HEK293T (cell line): ENCODE measurements around the gene STIM1.

Source experiments
- CTCF ChIA-PET: fragments of 350-600 bp; formaldehyde crosslinking; extraction: SDS; loops from one replicate; lab custom pipeline; 2021; ENCODE audit warnings: antibody characterized with exemption, inconsistent platforms; lab: Yijun Ruan, JAX
- POLR2A ChIA-PET: fragments of 350-600 bp; formaldehyde crosslinking; extraction: SDS; loops from one replicate; lab custom pipeline; 2020; ENCODE audit warnings: antibody characterized with exemption, inconsistent platforms; lab: Yijun Ruan, JAX
- DNase-seq: peaks from one replicate; pipeline ENCODE4 v3.0.0; 2012; ENCODE audit warnings: mixed read lengths; ENCODE audit errors: extremely low spot score
- ARNT ChIP-seq: fragments of 450-650 bp; IDR thresholded peaks from 2 replicates; pipeline ENCODE4 v1.6.1; 2017; ENCODE audit warnings: mild to moderate bottlenecking
- BHLHE40 ChIP-seq: fragments of 450-650 bp; IDR thresholded peaks from 2 replicates; pipeline ENCODE4 v1.6.1; 2016; ENCODE audit warnings: mild to moderate bottlenecking, moderate library complexity, borderline replicate concordance
- CTBP1 ChIP-seq: fragments of 450-650 bp; IDR thresholded peaks from 2 replicates; pipeline ENCODE4 v1.6.1; 2016; ENCODE audit warnings: borderline replicate concordance
- ELF4 ChIP-seq: fragments of 450-650 bp; IDR thresholded peaks from 2 replicates; pipeline ENCODE4 v1.6.1; 2017; ENCODE audit warnings: antibody characterized with exemption
- FOXA1 ChIP-seq: fragments of 450-650 bp; IDR thresholded peaks from 2 replicates; pipeline ENCODE4 v1.6.1; 2016; ENCODE audit warnings: mild to moderate bottlenecking
- FOXK2 ChIP-seq: fragments of 450-650 bp; IDR thresholded peaks from 2 replicates; pipeline ENCODE4 v1.6.1; 2016; ENCODE audit warnings: mild to moderate bottlenecking
- FOXM1 ChIP-seq: fragments of 450-650 bp; IDR thresholded peaks from 2 replicates; pipeline ENCODE4 v1.6.1; 2017; ENCODE audit warnings: mild to moderate bottlenecking, borderline replicate concordance
- HDGF ChIP-seq: fragments of 450-650 bp; IDR thresholded peaks from 2 replicates; pipeline ENCODE4 v1.6.1; 2017; ENCODE audit warnings: antibody characterized with exemption, borderline replicate concordance
- L3MBTL2 ChIP-seq: fragments of 450-650 bp; conservative IDR thresholded peaks from 2 replicates; pipeline ENCODE4 v1.6.1; 2016; ENCODE audit warnings: mild to moderate bottlenecking
- LEF1 ChIP-seq: fragments of 450-650 bp; IDR thresholded peaks from 2 replicates; pipeline ENCODE4 v1.6.1; 2017; ENCODE audit warnings: mild to moderate bottlenecking, borderline replicate concordance
- NFRKB ChIP-seq: fragments of 450-650 bp; IDR thresholded peaks from 2 replicates; pipeline ENCODE4 v1.6.1; 2016; ENCODE audit warnings: mild to moderate bottlenecking, moderate library complexity
- SP1 ChIP-seq: fragments of 450-650 bp; IDR thresholded peaks from 2 replicates; pipeline ENCODE4 v1.6.1; 2017
- SUZ12 ChIP-seq: fragments of 450-650 bp; IDR thresholded peaks from 2 replicates; pipeline ENCODE4 v1.6.1; 2016; ENCODE audit warnings: mild to moderate bottlenecking
- TARDBP ChIP-seq: fragments of 450-650 bp; IDR thresholded peaks from 2 replicates; pipeline ENCODE4 v1.6.1; 2016
- ZNF384 ChIP-seq: fragments of 450-650 bp; IDR thresholded peaks from 2 replicates; pipeline ENCODE4 v1.6.1; 2016
- TF ChIP-seq, protein P1 (sequence below): fragments of 450-650 bp; IDR thresholded peaks from 2 replicates; pipeline ENCODE4 v1.6.1; 2016

The STIM1 gene

DNA sequence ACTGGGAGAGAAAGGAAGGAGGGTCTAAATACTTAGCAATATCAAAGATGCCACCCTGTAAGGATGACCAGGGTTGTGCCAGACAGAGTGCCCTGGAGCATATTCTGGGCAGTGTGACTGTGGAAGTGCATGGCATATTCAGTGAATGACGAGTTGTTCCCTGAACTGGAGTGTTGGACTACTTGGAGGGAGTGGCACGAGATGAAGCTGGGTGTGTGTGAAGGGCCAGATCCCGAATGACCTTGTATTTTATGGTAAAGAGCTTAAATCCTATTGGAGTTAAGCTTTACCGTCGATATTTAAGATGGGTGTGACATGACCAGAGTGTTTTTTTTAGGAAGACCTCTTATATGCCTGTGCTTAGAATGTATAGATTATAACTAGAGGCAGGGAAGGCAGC lies 48.8 kb downstream of the STIM1 start:
- no peak for TF ChIP-seq HDGF
- no peak for TF ChIP-seq BHLHE40
- TF ChIP-seq FOXM1, result no peak
- no peak for TF ChIP-seq LEF1
- TF ChIP-seq NFRKB, result no peak
- ChIA-PET CTCF (no interaction called here), POLR2A (no interaction called here)
- no peak for DNase-seq

DNA sequence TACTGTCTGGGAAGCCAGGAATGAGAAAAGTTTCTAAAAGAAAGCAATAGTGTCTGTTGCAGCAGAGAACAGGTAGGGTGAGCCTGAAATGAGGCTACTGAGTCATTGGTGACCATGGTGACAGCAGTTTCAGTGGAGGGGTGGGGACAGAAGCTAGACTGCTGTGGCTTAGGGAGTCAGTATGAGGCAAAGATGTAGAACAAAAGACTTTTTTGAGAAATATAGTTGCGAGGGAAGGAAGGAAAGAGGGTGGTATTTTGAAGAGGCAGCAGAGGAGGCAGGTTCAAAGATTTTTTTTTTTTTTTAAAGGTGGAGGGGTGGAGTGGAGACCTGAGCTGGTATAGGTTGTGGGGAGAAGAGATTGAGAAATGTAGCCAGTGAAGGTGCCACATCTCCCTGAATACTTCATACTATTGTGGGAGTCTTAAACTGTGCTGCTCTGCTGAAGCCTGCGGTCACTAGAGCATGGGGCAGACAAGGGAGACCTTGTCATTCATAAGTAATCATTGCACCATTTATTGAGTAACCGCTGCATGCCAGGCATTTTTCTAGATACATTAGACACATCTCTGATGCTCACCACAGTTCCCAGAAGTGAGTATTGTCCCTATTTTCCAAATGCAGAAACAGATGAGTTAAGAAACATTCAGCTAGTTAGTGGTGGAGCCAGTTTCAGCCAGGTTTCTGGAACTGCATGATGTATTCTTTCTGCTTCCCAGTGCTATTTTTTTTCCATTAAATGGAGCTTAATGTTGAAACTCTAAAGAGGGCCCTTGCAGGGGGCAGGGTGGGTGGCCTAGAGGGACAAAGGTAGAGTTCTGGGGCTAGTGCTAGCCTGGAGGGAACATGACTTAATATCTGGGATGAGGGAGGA lies 49.9 kb downstream of the STIM1 start:
- DNase-seq, result no peak
- CTCF ChIA-PET, result no interaction called here
- POLR2A ChIA-PET, result no interaction called here
- TF ChIP-seq, protein P1, sequence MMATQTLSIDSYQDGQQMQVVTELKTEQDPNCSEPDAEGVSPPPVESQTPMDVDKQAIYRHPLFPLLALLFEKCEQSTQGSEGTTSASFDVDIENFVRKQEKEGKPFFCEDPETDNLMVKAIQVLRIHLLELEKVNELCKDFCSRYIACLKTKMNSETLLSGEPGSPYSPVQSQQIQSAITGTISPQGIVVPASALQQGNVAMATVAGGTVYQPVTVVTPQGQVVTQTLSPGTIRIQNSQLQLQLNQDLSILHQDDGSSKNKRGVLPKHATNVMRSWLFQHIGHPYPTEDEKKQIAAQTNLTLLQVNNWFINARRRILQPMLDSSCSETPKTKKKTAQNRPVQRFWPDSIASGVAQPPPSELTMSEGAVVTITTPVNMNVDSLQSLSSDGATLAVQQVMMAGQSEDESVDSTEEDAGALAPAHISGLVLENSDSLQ, result no peak
- no peak for TF ChIP-seq FOXM1

DNA sequence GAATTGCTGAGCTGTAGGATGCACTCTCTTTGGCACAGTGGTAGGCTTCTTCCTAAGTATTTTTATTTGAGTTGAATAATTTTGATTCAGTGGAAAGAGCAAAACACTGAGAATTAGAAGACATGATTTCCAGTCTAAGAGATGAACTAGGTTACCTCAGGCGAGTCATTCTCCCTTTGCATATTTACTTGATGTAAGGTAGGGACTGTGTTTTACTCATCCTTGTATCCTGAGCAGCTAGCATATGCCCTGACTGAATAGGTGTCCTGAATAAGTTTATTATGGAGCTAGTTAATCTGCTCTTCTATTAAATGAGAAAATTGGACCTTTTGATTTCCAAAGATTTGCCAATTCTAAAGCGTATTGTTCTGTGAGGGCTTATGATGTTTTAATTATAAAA lies 50.7 kb downstream of the STIM1 start:
- TF ChIP-seq FOXK2 (no peak), NFRKB (no peak), BHLHE40 (no peak), SUZ12 (no peak), ELF4 (no peak), ARNT (no peak), HDGF (no peak), CTBP1 (no peak), L3MBTL2 (no peak), LEF1 (no peak), TARDBP (no peak), SP1 (no peak), FOXM1 (no peak), ZNF384 (no peak), FOXA1 (no peak)
- TF ChIP-seq, protein P1, result no peak
- ChIA-PET POLR2A (no interaction called here), CTCF (no interaction called here)
- DNase-seq, result no peak

DNA sequence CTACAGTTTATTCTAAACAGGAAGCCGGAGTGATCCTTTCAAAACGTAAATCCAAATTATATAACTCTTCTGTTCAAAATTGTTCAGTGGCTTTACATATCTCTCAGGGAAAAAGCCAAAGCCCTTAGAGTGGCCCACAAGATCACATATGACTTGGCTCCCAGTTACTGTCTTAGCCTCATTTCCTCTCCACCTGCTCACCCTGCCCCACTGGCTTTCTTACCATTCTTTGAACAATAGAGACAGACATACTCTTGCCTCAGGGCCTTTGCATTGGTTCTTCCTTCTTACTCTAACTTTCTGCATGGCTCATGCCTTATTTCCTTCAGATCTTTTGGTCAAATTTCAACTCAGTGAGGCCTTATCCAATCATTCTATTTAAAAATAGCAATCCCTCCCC lies 52.1 kb downstream of the STIM1 start:
- POLR2A ChIA-PET, result no interaction called here
- no peak for TF ChIP-seq TARDBP
- no peak for TF ChIP-seq ELF4
- no peak for TF ChIP-seq LEF1
- no peak for TF ChIP-seq FOXM1
- no peak for TF ChIP-seq ARNT
- TF ChIP-seq NFRKB, result no peak
- TF ChIP-seq ZNF384, result no peak
- TF ChIP-seq, protein P1, result no peak
- no peak for TF ChIP-seq BHLHE40
- TF ChIP-seq L3MBTL2, result no peak
- TF ChIP-seq FOXA1, result no peak
- TF ChIP-seq HDGF, result no peak
- no peak for TF ChIP-seq CTBP1
- TF ChIP-seq FOXK2, result no peak
- TF ChIP-seq SP1, result no peak
- CTCF ChIA-PET, result no interaction called here

DNA sequence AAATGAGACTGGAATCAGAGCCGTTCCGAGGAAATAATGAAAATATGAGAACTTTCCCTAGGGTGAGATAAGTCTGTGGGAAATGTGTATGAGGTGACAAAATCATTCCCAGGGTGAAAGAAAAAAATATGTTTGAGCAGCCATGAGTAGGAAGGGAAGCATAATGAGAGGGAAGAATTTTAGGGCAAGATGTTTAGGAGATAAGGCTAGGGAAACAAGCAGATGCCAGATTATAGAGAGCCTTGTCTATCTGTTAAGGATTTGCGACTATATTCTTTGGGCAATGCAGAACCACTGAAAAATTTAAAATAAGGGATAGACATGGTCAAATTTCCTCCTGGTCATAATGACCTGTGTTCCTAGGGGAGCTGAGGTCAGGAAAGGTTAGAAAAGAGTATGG lies 54.4 kb downstream of the STIM1 start:
- ChIA-PET CTCF (interaction anchor here (0.6 kb wide), 2 partner anchors 22 to 57 kb away, joined by 3 to 5 read pairs; no protein-coding TSS in a partner anchor), POLR2A (interaction anchor here (1.5 kb wide), 1 partner anchor 55 kb away, joined by 4 read pairs; the partner anchor contains the start of gene STIM1)
- TF ChIP-seq CTBP1, result no peak
- no peak for TF ChIP-seq FOXA1
- no peak for TF ChIP-seq FOXK2
- TF ChIP-seq ARNT, result no peak
- TF ChIP-seq, protein P1, result no peak
- TF ChIP-seq SUZ12, result no peak
- no peak for TF ChIP-seq LEF1
- no peak for TF ChIP-seq HDGF
- TF ChIP-seq L3MBTL2, result no peak
- DNase-seq, result no peak

More for the DNA sequence above, 52.1 kb downstream of the STIM1 start:
- no peak for DNase-seq

DNA sequence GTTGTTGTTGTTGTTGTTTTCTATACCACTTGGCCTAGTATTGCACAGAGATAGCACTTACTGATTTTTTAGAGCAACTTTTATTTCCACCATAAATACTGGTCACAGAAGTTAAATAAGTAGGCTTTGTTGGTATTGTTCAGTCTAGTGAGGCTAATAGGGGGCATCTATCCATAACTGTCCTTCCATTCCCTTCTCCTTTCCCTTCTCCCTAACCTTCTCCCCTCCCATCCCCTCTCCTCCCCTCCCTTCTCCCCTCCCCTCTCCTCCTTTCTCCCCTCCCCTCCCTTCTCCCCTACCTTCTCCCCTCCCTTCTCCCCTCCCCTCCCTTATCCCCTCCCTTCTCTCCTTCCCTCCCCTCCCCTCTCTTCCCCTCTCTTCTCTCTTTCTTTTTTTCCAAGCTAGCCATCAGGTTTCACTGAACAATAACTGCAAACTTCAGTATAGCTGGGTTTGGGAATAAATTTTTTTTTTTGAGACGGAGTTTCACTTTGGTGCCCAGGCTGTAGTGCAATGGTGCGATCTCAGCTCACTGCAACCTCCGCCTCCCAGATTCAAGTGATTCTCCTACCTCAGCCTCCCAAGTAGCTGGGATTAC lies 56.5 kb downstream of the STIM1 start:
- ChIA-PET POLR2A (no interaction called here), CTCF (interaction anchor here (0.6 kb wide), 1 partner anchor 44 kb away, joined by 3 read pairs; no protein-coding TSS in a partner anchor)
- TF ChIP-seq ZNF384 (no peak), FOXK2 (no peak), ELF4 (no peak), BHLHE40 (no peak), HDGF (no peak), TARDBP (no peak), NFRKB (no peak), SP1 (no peak), LEF1 (no peak), ARNT (no peak), SUZ12 (no peak), FOXA1 (no peak), FOXM1 (no peak), CTBP1 (no peak), L3MBTL2 (no peak)
- TF ChIP-seq, protein P1, result no peak
- no peak for DNase-seq
